T-helper 22 cell (primary cell): ENCODE data around the gene PIGL.
"Not testable (repeated sequence)": the region's sequence is repeated elsewhere in the genome, so short reads cannot be mapped to it uniquely, and the experiment has no call there.

Experiments used
- DNase-seq: peaks from one replicate; pipeline ENCODE4 v3.0.0-alpha.2; 2020; ENCODE audit warnings: low read depth

The PIGL gene

DNA sequence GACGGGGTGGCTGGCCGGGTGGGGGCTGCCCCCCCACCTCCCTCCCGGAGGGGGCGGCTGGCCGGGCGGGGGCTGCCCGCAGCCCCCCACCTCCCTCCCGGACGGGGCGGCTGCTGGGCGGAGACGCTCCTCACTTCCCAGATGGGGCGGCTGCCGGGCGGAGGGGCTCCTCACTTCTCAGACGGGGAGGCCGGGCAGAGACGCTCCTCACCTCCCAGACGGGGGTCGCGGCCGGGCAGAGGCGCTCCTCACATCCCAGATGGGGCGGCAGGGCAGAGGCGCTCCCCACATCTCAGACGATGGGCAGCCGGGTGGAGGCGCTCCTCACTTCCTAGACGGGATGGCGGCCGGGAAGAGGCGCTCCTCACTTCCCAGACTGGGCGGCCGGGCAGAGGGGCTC is 95.1 kb downstream of the PIGL start:
- not testable (repeated sequence) for DNase-seq

DNA sequence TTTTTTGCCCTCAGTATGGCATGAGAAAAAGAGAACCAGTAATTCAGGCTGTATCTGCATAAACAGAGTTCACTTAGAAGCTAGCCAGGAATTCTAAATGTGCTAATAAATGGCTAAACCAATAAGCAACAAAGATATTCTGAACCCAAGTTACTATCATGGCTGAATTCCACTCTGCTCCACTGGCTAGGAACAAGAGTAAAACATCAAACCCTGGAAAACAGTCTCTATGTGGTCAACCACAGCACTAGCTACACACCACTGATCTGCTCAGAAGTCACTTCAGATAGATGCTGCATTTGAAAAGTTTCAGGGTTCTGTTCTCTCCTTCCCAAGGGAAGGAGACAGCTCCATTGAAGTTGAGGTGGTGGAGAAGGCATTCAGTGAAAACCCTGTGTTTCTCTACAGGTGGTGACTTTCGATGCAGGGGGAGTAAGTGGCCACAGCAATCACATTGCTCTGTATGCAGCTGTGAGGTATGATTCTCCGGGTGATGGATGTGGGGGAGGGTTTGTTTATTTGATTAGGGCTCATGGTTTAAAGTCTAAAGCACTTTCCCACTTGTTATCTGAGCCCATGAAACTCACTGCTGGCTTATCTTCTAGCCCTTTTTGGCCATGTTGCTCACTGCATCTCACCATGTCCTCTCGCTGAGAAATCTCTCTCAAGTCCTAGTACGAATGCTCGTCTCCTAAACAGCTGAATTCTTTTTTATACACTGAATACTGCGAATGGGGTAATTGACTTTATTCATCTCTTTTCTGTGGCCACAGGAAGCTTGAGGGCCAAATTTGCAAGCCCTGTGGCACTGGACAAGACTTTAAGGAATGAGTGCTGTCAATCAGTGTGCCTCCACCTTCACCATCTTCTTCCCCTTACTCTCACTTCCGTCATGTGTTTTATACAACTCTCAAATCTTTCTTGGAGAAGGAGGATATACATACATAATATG is 96.4 kb downstream of the PIGL start:
- no peak for DNase-seq

DNA sequence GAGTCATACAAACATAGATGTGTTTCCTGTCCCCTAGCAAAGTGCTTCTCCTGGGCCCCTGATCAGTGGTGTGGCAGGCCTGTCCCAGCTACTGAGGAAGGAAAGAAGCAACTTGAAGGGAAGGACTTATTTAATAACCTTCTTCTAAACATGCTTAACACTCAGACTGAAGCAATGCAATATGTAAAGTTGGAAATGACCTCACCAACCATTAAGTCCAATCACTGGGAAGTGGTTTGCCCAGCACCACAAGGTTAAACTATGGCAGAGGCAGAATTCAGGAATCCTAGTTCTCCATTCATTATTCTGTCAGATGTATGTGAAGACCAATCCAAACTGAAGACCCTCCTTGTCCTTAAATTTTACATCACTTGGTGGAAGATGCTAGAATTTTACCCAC is 97.2 kb downstream of the PIGL start:
- no peak for DNase-seq

DNA sequence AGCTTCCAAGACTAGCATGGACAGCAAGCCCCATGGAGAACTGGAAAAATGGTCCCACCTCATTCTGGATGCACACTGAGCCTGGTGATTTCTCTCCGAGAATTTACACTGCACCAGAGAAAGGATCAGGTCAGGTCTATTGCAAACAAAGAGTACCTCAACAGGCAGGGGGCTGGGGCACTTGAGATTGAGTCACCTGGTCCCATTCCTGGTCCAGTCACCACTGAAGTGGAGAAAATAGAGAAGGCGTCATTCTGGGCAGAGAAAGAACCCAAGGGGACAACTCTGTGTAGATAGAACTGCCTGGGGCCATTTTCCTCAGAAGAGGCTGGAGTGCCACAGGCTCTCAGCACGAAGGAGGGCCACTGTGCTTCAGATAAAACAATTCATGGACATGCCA is 97.8 kb downstream of the PIGL start:
- no peak for DNase-seq

DNA sequence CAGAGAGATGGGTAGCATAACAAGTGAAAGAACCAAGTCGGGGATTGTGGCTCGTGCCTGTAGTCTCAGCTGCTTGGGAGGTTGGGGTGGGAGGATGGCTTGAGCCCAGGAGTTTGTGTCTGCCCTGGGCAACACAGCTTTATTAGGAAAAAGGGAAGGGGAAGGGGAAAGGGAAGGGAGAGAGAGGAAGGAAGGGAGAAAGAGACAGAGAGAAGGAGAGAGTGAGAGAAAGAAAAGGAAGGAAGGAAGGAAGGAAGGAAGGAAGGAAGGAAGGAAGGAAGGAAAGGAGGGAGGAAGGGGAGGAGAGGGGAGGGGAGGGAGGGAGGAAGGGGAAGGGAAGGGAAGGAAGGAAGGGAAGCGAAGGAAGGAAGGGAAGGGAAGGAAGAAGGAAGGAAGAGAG is 103.0 kb downstream of the PIGL start:
- DNase-seq, result no peak

GRCh38 chr17:16322636-16323035 is 105.6 kb downstream of the PIGL start:
- DNase-seq, result no peak

GRCh38 chr17:16325964-16326363 is 109.0 kb downstream of the PIGL start:
- DNase-seq, result no peak

GRCh38 chr17:16327018-16327417 is 110.0 kb downstream of the PIGL start:
- DNase-seq, result no peak

DNA sequence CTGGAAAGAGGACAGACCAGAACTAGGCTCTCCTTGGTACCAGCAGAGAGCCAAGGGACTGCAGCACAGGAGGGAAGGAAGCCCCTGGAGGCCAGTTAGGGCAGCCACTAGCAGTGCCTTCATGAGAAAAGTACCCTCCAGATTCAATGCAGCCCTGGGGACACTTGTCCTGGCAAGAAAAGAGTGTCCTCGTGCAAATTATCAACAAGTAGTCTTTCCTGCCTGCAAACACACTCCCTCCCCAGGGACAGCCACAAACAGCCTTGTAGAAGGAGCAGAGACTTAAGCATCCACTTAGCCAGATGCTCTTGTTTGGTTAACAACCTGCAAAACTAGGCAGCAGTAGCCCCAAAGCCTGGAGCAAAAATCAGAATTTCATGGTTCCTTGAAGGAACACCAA is 112.0 kb downstream of the PIGL start:
- DNase-seq, result no peak

DNA sequence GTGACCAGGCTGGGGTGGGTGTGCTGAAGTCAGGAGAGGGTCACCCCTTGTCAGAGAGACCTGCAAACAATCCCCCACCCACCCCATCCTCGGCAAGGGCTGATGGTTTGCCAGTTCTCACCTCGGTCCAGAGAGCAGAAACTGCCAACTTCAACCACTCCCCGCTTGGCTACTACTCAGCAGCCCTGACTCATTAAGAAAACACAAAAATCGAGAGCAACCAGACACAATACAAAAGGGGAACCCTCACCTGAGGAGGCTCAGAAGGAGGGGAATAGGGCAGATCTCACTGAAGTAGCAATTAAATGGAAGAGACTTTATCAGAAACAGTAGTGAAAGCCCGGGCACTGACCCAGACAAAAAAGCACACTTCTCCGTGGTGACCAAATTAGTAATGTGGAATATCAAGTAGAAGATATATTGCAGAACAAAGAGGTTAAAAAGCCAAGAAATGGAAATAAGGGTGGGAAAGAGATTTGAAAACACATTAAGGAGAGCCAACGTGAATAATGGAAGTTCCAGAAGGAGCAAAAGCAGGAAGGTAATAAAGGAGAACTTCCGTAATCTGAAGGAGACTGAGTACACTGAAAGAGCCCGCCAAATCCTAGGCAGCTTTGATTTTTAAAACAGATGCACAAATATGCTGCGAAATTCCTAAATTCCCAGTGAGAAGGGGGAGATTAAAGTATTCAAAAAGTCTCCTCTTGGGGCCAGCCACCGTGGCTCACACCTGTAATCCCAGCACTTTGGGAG is 112.7 kb downstream of the PIGL start:
- DNase-seq, result no peak

DNA sequence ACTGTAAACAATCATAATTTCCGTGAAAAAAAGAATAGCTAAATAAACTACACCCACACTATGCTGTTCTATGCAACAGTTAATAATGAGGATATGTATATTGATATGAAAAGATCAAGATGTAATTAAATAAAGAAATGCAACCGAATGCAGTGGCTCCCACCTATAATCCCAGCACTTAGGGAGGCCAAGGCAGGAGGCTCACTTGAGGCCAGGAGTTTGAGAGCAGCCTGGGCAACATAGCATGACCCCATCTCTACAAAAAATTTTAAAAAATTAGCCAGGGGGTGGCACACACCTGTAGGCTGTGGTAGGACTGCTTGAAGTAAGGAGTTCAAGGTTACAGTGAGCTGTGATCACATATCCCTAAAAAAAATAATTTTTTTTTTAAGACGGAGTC is 121.4 kb downstream of the PIGL start:
- DNase-seq, result no peak

- no peak for DNase-seq
Measured at GRCh38 chr17:16339402-16339801, 122.4 kb downstream of the PIGL start.

- no peak for DNase-seq
Measured at GRCh38 chr17:16339959-16340358, 122.9 kb downstream of the PIGL start.

GRCh38 chr17:16342979-16343378 is 126.0 kb downstream of the PIGL start:
- DNase-seq, result no peak

GRCh38 chr17:16343569-16343968 is 126.6 kb downstream of the PIGL start:
- DNase-seq, result no peak

GRCh38 chr17:16345565-16345964 is 128.6 kb downstream of the PIGL start:
- DNase-seq, result no peak

DNA sequence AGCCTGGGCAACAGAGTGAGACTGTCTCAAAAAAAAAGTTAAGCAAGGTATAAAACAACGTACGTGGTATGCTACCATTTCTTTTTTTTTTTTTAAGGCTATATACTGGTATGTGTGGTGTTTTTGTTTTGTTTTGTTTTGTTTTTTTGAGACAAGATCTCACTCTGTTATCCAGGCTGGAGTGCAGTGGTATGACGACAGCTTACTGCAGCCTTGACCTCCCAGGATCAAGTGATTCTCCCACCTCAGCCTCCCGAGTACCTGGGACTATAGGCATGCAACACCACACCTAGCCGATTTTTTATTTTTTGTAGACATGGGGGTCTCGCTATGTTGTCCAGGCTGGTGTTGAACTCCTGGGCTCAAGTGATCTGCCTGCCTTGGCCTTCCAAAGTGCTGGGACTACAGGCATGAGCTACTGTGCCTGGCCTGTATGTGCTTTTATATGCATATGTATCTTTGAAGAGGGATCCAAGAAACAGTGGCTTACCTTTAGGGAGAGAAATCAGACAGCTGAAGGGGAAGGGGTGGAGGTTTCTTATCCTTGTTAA is 129.8 kb downstream of the PIGL start:
- no peak for DNase-seq

- DNase-seq, result no peak
Measured at GRCh38 chr17:16348586-16348985, 131.6 kb downstream of the PIGL start.

GRCh38 chr17:16349431-16349830 is 132.4 kb downstream of the PIGL start:
- no peak for DNase-seq

DNA sequence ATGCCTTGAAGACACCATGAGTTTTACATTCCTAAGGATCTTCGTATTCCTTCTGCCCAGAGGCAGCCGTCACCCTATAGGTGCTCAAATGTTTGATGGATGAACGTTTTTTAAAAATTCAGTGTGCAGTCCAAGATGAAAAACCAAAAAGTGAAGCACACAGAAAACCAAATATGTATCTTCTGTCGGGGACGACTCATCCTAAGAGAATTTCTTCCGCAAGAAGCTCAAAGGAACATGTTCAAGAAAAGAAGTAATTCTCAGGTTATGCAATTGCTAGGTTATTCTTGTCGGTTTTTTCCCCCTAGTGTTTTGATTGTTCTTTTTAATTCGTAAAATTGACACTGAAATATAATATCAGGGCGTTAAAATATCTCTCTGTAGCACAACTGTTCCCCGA is 134.8 kb downstream of the PIGL start:
- no peak for DNase-seq

DNA sequence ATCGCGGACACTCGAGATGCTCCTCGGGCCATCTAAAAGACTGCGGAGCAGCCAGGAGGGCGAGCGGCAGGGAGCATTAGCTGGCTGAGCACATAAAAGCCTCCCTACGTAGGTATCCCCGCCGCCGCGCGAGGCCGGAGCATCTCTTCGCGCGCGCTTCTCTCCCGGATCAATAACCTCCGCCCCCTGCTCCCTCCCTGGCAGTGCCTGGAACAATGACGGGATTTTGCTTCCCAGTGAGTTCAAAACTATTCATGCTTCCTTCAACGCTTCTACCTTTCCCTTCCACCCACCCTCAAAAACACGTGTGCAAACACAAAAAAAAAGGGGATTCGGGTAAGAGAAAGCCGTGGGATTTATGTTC is 135.3 kb downstream of the PIGL start:
- no peak for DNase-seq

GRCh38 chr17:16352667-16353316 is 135.8 kb downstream of the PIGL start:
- no peak for DNase-seq
